Panc1 (cell line): ENCODE measurements around the gene ANGPTL1. TPM values are rescaled to one million over a fixed set of nuclear protein-coding genes. Genes with fewer than 3 reads are reported as not detected.

Experiments
- ATAC-seq: fragments of 200-7000 bp; cut with Tn5 transposase; 2 replicates; pipeline ENCODE4 v1.9.1; 2020; ENCODE audit warnings: mild to moderate bottlenecking, moderate library complexity
- BruUV-seq: library from RNA; stranded (reverse); fragments of 400-500 nt; replicated peaks from 2 replicates; lab custom pipeline; 2021; lab: Mats Ljungman, UMichigan
- CTCF ChIA-PET: fragments of 300-600 bp; sonication (Branson Sonifier 250); formaldehyde crosslinking; loops from one replicate; lab custom pipeline; 2022; ENCODE audit warnings: antibody characterized with exemption; lab: Charles Lee
- POLR2A ChIA-PET: fragments of 300-600 bp; sonication (Branson Sonifier 250); formaldehyde crosslinking; loops from one replicate; lab custom pipeline; 2022; ENCODE audit warnings: antibody characterized with exemption; lab: Charles Lee
- DNase-seq: peaks from one replicate; pipeline ENCODE4 v3.0.0-alpha.2; 2010; ENCODE audit warnings: low read depth, low spot score
- H3K27ac ChIP-seq: 2 replicates; pipeline ENCODE4 v1.5.1; 2011; ENCODE audit warnings: mild to moderate bottlenecking, low read length, inconsistent platforms
- H3K27me3 ChIP-seq: fragments of 200-500 bp; sonication (Bioruptor generic); 2 replicates; pipeline ENCODE4 v1.6.0; 2014; ENCODE audit warnings: low read length, inconsistent platforms; ENCODE audit not compliant: control insufficient read depth, insufficient read depth
- H3K36me3 ChIP-seq: fragments of 200-500 bp; sonication (Bioruptor generic); 2 replicates; pipeline ENCODE4 v1.5.1; 2014; ENCODE audit warnings: inconsistent platforms, mild to moderate bottlenecking, low read length, moderate library complexity; ENCODE audit not compliant: control insufficient read depth, insufficient read depth
- H3K4me1 ChIP-seq: 2 replicates; pipeline ENCODE4 v1.5.1; 2011; ENCODE audit warnings: inconsistent platforms, mild to moderate bottlenecking, low read length, moderate library complexity; ENCODE audit not compliant: control insufficient read depth, insufficient read depth
- H3K4me3 ChIP-seq, 2 experiments: 2 replicates each; pipeline ENCODE4 v1.5.1; 2011 to 2012; ENCODE audit warnings: low read depth in 2 of 2, low read length in 2 of 2, mild to moderate bottlenecking in 2 of 2, inconsistent platforms in 1 of 2, moderate library complexity in 1 of 2
- H3K9me3 ChIP-seq: fragments of 200-500 bp; sonication (Bioruptor generic); 2 replicates; pipeline ENCODE4 v1.5.1; 2014; ENCODE audit warnings: low read depth, mild to moderate bottlenecking, inconsistent platforms, low read length, moderate library complexity; ENCODE audit not compliant: control insufficient read depth, insufficient read depth
- POLR2AphosphoS5 ChIP-seq: IDR thresholded peaks from 2 replicates; pipeline ENCODE4 v1.6.1; 2012; ENCODE audit warnings: mild to moderate bottlenecking, low read depth, low read length, moderate library complexity
- SIN3A ChIP-seq: IDR thresholded peaks from 2 replicates; pipeline ENCODE4 v1.6.1; 2012; ENCODE audit warnings: low read depth, mild to moderate bottlenecking, low read length, moderate library complexity, borderline replicate concordance; ENCODE audit not compliant: insufficient read depth
- TCF7L2 ChIP-seq: IDR thresholded peaks from 2 replicates; pipeline ENCODE4 v1.6.1; 2011; ENCODE audit warnings: mild to moderate bottlenecking, low read depth, low read length, inconsistent platforms
- in situ Hi-C: cut with HindIII; loops from 2 replicates; pipeline ENCODE4 v1.10.0; 2016; ENCODE audit warnings: low sequenced_read_pairs, low pct_unique_long_range_greater_than_20kb
- intact Hi-C: fragments of 100-400 bp; cut with micrococcal nuclease; formaldehyde crosslinking; loops from one replicate; pipeline ENCODE4 v1.10.0; 2022; ENCODE audit not compliant: unreplicated experiment
- total RNA-seq: library from RNA; stranded (reverse); gene quantifications from one replicate; pipeline ENCODE4 v1.2.1, GENCODE V29; 2021; ENCODE audit not compliant: unreplicated experiment
- TF ChIP-seq, protein P1 (sequence below), 2 experiments: IDR thresholded peaks; 2 replicates each; pipeline ENCODE4 v1.6.1; 2011 to 2012; ENCODE audit warnings: low read depth in 2 of 2, control low read depth in 1 of 2, low read length in 1 of 2, mild to moderate bottlenecking in 1 of 2, moderate library complexity in 1 of 2; ENCODE audit not compliant: insufficient read depth in 1 of 2
- TF ChIP-seq, protein P2 (sequence below): fragments of 450-650 bp; IDR thresholded peaks from 2 replicates; pipeline ENCODE4 v1.5.1; 2017; ENCODE audit warnings: mild to moderate bottlenecking

Gene ANGPTL1
- total RNA-seq, 1 experiment from 2014 or later: not detected

DNA sequence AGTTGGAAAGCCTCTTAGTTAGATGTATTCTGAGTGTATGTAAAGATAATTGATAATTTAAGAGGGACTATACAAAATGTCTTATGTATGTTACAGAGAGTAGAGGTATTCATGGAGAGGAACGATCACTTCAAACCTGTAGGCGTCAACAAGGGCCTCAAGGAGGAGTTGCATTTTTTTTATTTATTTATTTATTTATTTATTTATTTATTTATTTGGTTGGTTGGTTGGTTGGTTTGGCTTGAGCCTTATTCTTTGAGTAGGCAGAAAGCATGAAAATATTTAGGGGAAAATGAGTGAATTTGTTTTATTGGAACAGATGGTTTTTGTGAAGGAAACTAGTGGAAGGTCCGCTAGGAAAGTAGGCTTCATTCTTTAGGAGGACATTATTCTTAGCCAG lies 8.5 kb downstream of the ANGPTL1 start:
- ATAC-seq (no peak), DNase-seq (no peak)
- TF ChIP-seq TCF7L2 (no peak), SIN3A (no peak)
- TF ChIP-seq, protein P1, sequence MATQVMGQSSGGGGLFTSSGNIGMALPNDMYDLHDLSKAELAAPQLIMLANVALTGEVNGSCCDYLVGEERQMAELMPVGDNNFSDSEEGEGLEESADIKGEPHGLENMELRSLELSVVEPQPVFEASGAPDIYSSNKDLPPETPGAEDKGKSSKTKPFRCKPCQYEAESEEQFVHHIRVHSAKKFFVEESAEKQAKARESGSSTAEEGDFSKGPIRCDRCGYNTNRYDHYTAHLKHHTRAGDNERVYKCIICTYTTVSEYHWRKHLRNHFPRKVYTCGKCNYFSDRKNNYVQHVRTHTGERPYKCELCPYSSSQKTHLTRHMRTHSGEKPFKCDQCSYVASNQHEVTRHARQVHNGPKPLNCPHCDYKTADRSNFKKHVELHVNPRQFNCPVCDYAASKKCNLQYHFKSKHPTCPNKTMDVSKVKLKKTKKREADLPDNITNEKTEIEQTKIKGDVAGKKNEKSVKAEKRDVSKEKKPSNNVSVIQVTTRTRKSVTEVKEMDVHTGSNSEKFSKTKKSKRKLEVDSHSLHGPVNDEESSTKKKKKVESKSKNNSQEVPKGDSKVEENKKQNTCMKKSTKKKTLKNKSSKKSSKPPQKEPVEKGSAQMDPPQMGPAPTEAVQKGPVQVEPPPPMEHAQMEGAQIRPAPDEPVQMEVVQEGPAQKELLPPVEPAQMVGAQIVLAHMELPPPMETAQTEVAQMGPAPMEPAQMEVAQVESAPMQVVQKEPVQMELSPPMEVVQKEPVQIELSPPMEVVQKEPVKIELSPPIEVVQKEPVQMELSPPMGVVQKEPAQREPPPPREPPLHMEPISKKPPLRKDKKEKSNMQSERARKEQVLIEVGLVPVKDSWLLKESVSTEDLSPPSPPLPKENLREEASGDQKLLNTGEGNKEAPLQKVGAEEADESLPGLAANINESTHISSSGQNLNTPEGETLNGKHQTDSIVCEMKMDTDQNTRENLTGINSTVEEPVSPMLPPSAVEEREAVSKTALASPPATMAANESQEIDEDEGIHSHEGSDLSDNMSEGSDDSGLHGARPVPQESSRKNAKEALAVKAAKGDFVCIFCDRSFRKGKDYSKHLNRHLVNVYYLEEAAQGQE (IDR thresholded peaks at IDR 0.05; ENCODE audit: insufficient read depth in 1 of 2, low read depth in 2 of 2, low read length in 1 of 2): no peak
- TF ChIP-seq, protein P2, sequence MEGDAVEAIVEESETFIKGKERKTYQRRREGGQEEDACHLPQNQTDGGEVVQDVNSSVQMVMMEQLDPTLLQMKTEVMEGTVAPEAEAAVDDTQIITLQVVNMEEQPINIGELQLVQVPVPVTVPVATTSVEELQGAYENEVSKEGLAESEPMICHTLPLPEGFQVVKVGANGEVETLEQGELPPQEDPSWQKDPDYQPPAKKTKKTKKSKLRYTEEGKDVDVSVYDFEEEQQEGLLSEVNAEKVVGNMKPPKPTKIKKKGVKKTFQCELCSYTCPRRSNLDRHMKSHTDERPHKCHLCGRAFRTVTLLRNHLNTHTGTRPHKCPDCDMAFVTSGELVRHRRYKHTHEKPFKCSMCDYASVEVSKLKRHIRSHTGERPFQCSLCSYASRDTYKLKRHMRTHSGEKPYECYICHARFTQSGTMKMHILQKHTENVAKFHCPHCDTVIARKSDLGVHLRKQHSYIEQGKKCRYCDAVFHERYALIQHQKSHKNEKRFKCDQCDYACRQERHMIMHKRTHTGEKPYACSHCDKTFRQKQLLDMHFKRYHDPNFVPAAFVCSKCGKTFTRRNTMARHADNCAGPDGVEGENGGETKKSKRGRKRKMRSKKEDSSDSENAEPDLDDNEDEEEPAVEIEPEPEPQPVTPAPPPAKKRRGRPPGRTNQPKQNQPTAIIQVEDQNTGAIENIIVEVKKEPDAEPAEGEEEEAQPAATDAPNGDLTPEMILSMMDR: no peak
- H3K9me3 ChIP-seq: no peaks in the 10 kb centered on the region
- no peak overlapping the region for H3K4me3 ChIP-seq
- intact Hi-C loops (no loop called here), in situ Hi-C loops (no loop called here)
- H3K4me1 ChIP-seq: no peaks in the 10 kb centered on the region; the same call in 1 of the 2 replicates
- H3K27ac ChIP-seq: no peak overlapping the region
- CTCF ChIA-PET: no interaction called here
- no peaks in the 10 kb centered on the region; the same call in 1 of the 2 replicates for H3K27me3 ChIP-seq
- POLR2A ChIA-PET: no interaction called here
- H3K36me3 ChIP-seq: no peaks in the 10 kb centered on the region
- no TSS peak for BruUV-seq

DNA sequence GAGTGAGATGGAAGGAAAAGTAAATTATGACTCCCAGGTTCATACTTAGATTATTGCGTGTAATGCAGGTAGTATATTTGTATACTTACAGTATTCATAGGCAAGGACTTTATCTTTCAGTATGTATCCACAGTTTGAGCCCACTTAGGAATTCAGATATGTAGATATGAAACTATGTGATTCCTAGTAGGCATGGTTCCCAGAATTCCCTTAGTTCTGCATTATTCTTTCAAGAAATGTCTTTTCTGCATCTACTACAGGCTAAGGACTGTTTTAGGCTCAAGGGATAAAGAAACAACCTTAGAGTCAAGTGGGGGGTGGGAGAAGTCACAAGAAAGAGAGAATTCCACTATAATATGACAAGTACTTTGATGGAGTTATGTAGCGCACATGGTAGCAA lies 13.8 kb downstream of the ANGPTL1 start:
- H3K4me1 ChIP-seq: no peaks in the 10 kb centered on the region
- no TSS peak for BruUV-seq
- DNase-seq: no peak
- POLR2A ChIA-PET: no interaction called here
- CTCF ChIA-PET: no interaction called here
- TF ChIP-seq, protein P1 (IDR thresholded peaks at IDR 0.05; ENCODE audit: insufficient read depth in 1 of 2, low read depth in 2 of 2, low read length in 1 of 2): no peak
- TF ChIP-seq SIN3A (no peak), TCF7L2 (no peak), POLR2AphosphoS5 (no peak)
- TF ChIP-seq, protein P2: no peak
- no peak for ATAC-seq
- intact Hi-C loops: no loop called here
- H3K27me3 ChIP-seq: no peaks in the 10 kb centered on the region; the same call in 1 of the 2 replicates
- H3K27ac ChIP-seq: no peak overlapping the region
- no peaks in the 10 kb centered on the region for H3K9me3 ChIP-seq
- no peaks in the 10 kb centered on the region for H3K36me3 ChIP-seq
- no peak overlapping the region for H3K4me3 ChIP-seq
- in situ Hi-C loops: no loop called here
